ENCODE results near the gene TMEM163.

The TMEM163 gene

DNA sequence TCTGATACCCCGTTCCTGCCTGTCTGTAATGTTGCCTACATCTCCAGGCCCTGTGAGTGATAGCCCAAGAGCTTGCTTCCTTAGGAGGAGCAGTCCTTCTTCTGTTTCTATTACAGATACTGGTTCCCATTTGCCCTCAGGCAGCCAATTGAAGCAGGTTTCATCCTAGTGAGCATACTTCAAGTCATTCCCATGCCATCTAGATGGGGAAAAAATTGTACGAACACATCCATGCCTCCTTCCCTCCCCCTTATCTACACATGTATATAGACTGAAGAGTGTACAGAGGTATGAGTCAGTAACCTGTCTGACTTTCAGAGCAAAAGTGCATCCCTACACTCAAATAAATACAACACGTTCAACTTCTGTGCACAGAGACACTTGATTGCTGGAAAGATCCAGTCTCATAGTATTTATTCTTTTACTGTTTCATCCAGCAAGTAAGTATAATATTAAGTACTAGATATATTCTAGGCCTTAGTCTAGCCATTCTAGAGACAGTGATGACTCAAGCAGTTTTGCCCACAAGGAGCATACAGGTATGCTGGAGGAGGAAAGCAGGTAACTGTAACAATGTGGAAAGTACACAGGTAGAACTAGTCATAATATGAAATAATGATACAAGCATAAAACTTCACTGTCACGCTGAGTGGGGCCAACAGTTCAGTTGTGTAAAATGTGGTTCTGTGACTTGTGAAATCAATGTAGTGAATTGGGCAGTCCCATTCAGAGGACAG, 311.5 kb downstream of the TMEM163 start:
- TF ChIP-seq SUZ12 (IDR thresholded peaks at IDR 0.05) (no peak), L3MBTL2 (conservative IDR thresholded peaks at IDR 0.05) (no peak), FOXK2 (IDR thresholded peaks at IDR 0.05) (no peak), CTBP1 (IDR thresholded peaks at IDR 0.05; ENCODE audit: borderline replicate concordance) (no peak), ZNF384 (IDR thresholded peaks at IDR 0.05) (no peak), SP1 (IDR thresholded peaks at IDR 0.05) (no peak), TARDBP (IDR thresholded peaks at IDR 0.05) (no peak), BHLHE40 (IDR thresholded peaks at IDR 0.05; ENCODE audit: borderline replicate concordance) (no peak), ARNT (IDR thresholded peaks at IDR 0.05) (no peak), HDGF (IDR thresholded peaks at IDR 0.05; ENCODE audit: borderline replicate concordance) (no peak), ELF4 (IDR thresholded peaks at IDR 0.05) (no peak)
- CTCF ChIA-PET = no interaction called here
- POLR2A ChIA-PET = no interaction called here
- no peak for DNase-seq (ENCODE audit: extremely low spot score)

DNA sequence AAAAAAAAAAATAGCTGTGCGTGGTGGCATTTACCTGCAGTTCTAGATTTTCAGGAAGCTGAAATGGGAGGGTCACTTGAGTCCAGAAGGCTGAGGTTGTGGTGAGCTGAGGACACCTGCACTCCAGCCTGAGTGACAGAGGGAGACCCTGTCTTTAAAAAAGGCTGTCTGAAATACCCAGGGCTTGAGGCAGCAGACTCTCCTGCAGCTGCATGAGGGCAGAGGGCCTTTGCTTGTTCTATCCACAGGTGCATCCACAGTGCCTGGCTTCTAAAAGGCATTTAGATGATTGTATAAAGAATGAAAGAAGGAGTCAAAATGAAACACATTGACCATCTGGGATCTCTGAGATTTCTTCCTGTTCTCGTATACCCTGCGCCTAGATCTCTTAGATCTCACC, 312.1 kb downstream of the TMEM163 start:
- no peak for TF ChIP-seq LEF1 (IDR thresholded peaks at IDR 0.05; ENCODE audit: borderline replicate concordance)
- no peak for TF ChIP-seq ARNT (IDR thresholded peaks at IDR 0.05)
- no peak for TF ChIP-seq BHLHE40 (IDR thresholded peaks at IDR 0.05; ENCODE audit: borderline replicate concordance)
- TF ChIP-seq ELF4 (IDR thresholded peaks at IDR 0.05) = no peak
- TF ChIP-seq TARDBP (IDR thresholded peaks at IDR 0.05) = no peak
- no peak for TF ChIP-seq FOXM1 (IDR thresholded peaks at IDR 0.05; ENCODE audit: borderline replicate concordance)
- TF ChIP-seq FOXA1 (IDR thresholded peaks at IDR 0.05) = no peak
- no peak for TF ChIP-seq SP1 (IDR thresholded peaks at IDR 0.05)
- CTCF ChIA-PET = interaction anchor here (1.0 to 1.1 kb wide), 2 partner anchors 44 to 285 kb away, joined by 3 to 4 read pairs; no protein-coding TSS in a partner anchor
- no peak for DNase-seq (ENCODE audit: extremely low spot score)
- POLR2A ChIA-PET = no interaction called here

DNA sequence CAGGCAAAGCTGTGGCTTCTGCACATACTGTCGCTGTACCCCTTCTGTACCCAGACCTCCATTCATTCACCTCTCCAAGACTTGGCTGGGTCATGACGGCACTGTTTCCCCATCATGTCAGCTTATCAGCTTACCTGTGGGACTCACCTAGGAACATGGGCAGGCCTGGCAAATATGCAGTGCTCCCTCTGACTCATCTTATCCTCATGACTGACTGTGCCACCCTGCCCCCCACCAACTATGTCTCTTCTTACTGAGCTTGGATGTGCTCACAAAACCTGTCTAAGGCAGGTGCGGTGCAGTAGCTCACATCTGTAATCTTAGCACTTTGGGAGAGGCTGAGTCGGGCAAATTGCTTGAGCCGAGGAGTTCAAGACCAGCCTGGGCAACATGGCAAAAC, 312.5 kb downstream of the TMEM163 start:
- ChIA-PET POLR2A (no interaction called here), CTCF (interaction anchor here (1.0 to 1.1 kb wide), 2 partner anchors 45 to 285 kb away, joined by 3 to 4 read pairs; no protein-coding TSS in a partner anchor)
- DNase-seq (ENCODE audit: extremely low spot score) = no peak
- TF ChIP-seq CTBP1 (IDR thresholded peaks at IDR 0.05; ENCODE audit: borderline replicate concordance) (no peak), NFRKB (IDR thresholded peaks at IDR 0.05) (no peak), ZNF384 (IDR thresholded peaks at IDR 0.05) (no peak), ARNT (IDR thresholded peaks at IDR 0.05) (no peak), FOXA1 (IDR thresholded peaks at IDR 0.05) (no peak), LEF1 (IDR thresholded peaks at IDR 0.05; ENCODE audit: borderline replicate concordance) (no peak), HDGF (IDR thresholded peaks at IDR 0.05; ENCODE audit: borderline replicate concordance) (no peak)
- TF ChIP-seq, protein P1, sequence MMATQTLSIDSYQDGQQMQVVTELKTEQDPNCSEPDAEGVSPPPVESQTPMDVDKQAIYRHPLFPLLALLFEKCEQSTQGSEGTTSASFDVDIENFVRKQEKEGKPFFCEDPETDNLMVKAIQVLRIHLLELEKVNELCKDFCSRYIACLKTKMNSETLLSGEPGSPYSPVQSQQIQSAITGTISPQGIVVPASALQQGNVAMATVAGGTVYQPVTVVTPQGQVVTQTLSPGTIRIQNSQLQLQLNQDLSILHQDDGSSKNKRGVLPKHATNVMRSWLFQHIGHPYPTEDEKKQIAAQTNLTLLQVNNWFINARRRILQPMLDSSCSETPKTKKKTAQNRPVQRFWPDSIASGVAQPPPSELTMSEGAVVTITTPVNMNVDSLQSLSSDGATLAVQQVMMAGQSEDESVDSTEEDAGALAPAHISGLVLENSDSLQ (IDR thresholded peaks at IDR 0.05) = no peak

All from HEK293T (cell line).